HG03521 (cell line): ENCODE measurements around the gene TMEM61.
"Not testable (repeated sequence)": the region's sequence is repeated elsewhere in the genome, so short reads cannot be mapped to it uniquely, and the experiment has no call there.

Experiments used
- ATAC-seq: cut with Tn5 transposase; IDR thresholded peaks from one replicate; pipeline ENCODE4 v1.9.1; 2021; ENCODE audit warnings: mild to moderate bottlenecking, moderate library complexity; ENCODE audit not compliant: unreplicated experiment

Gene TMEM61

DNA sequence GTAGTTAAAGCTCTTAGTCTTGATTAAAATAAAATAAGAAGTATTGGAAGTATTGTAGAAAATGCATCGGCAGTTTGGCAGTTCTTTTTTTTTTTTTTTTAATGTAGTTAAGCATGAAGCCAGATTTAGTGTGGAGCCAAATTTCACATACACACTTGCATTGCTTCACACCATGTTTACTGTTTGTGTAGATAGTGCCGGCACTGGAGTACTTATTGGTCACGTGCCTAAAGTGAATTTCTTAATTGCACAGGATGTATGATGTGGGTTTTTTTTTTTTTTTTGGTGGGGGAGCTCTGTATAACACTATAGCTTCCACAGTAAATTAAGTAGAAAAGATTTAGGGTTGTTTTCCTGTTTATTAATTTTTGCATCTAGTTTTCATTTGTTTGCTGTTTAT, 21.2 kb upstream of the TMEM61 start:
- no peak for ATAC-seq

DNA sequence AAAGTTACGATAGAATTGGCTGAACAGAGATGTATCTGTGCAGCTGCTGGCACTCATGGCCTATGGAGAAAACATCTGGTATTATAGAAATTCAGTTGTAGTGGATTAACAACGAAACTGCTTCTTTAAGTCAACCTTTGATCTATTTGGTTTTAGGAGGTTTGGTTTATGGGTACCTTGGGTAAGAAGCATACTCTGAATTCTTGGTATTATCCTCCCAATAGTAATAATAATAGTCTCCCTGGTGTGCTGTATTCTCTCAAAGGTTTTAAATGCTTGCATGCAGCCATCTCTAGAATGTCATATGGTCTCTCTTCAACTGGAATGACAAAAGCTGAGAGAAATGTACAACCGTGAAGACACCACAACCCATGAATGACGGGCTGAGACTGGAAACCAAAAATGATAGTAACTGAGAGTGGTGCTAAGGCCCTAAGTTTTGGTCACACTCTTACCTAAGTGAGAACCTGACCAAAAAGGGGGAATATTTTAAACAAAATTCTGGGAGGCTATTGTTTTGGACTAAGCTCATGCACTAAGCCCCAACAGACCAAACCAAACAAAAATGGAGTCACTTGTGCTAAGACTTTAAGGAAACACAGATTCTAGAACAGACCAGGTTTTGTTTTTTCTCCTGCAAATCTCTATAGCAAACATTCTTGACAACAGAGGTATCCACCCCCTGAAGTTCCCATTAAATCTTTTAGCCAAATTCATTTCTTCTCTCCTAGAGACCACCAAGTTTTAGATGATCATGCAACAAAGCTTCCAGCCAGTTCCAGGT, 17.6 kb upstream of the TMEM61 start:
- ATAC-seq, result no peak

GRCh38 chr1:54963829-54964228, 16.6 kb upstream of the TMEM61 start:
- not testable (repeated sequence) for ATAC-seq

GRCh38 chr1:54965624-54966340, 14.6 kb upstream of the TMEM61 start:
- peak; percentile 90 for ATAC-seq

DNA sequence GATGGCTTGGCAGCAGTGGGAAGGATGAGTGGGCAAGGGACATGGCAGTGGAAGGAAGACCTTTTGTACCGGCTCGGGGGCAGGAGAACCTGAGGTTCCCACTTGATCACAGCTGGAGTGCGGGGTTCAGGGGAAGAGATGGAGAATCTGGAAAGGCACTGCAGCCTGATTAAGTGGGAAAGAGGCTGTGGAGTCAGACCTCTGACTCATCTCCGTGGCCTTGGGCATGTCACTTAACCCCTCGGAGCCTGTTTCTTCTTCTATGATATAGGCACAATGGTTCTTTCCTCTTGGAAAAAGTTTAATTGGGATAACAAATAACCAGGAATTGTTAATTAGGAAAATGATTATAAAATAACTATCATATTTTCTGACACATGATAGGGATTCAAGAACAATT, 13.1 kb upstream of the TMEM61 start:
- ATAC-seq, result no peak

- ATAC-seq, result no peak
Measured at GRCh38 chr1:54968551-54968950, 11.9 kb upstream of the TMEM61 start.

DNA sequence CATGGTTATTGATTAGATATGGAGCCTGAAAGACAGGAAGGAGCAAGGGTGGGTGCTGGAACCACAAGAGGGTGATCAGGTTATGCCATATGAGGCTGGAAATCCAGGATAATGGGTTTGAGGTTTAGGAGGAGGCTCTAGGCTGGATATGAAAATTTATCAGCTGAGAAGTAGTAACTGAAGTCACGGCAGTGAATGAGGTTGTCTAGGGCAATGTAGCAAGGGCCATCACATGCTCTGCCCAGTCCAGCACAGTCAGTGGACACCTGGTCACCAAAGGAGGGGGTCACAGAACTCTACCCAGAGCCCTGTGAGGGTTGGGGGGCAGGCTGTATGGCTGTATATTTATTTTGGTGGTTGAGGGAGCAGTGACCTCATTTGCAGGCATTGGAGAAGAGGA, 10.5 kb upstream of the TMEM61 start:
- no peak for ATAC-seq

GRCh38 chr1:54970901-54971300, 9.5 kb upstream of the TMEM61 start:
- no peak for ATAC-seq

DNA sequence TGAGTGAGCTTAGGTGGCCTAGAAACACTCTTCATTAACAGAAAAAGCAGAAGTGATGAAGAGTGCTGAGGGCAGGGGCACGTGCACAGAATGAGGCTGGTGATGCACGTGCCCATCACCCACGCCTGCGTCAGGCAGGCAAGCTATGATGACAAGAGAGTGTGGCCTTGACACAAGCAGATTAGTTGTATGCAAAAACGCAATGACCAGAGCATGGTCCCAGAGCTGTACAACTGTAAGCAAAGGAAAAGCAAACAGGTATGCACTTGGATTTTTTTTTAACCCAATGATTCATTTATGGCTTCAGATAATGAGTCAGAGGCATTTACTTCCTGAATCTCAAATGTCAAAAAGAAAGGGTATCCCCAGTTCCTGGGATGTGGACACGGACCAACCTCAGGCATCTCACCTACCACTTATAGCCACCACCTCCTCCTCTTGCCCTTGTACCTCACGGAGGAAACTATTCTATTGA, 9.1 kb upstream of the TMEM61 start:
- ATAC-seq, result peak; percentile 79

DNA sequence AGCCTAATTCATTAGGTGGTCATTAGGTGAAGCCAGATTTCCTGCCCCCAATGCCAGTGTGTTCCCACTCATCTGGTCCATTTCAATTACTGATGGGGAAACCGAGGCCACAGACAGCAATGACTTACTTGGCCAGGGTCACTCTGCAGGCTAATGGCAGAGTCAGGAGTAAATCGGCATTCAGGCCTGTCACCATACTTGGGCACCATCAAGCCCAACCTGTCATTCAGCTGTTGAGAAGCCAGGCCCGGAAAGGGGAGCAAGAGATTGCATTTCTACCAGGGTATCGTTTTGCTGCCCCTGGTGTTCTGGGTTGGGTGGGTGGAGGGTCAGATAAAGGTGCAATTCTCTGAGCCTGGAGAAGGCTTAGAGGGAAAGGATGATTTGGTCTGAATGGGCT, 8.0 kb upstream of the TMEM61 start:
- ATAC-seq, result no peak

GRCh38 chr1:54973205-54973921, 7.1 kb upstream of the TMEM61 start:
- ATAC-seq, result no peak

DNA sequence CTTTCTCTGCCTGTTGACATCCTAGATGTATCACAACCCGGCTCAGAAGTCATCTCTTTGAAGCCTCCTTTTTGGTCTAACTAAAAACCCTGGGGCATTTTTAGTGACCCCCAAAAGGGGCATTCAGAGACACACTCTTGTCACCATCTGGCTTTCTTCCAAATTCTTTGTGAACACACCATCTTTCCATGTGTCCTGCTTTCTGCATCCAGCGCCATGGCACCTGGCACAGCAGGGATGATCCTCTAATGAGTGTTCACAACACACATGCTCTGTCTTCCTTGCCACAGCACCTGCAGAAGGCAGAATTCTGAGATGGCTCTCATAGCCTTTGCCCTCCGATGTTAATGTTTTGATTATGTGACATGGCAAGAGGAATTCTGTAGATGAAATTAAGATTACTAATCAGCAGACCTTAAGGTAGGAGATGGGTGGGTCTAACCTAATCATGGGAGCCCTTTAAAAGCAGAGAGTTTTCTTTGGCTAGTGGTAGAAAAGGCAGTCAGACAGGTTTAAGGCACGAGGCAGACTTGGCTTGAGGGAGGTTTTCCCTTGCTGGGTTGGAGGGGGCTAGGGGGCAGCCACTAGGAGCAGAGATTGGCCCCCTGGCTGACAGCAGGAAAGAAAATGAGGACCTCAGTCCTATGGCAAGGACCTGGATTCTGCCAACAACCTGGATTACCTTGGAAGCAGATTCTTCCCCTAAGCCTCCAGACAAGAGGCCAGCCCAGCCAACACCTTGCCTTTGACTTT, 4.9 kb upstream of the TMEM61 start:
- ATAC-seq, result no peak

- ATAC-seq, result no peak
Measured at GRCh38 chr1:54976747-54977146, 3.7 kb upstream of the TMEM61 start.

GRCh38 chr1:54977533-54978297, 2.7 kb upstream of the TMEM61 start:
- no peak for ATAC-seq

- no peak for ATAC-seq
Measured at GRCh38 chr1:54978528-54979326, 1.7 kb upstream of the TMEM61 start.

DNA sequence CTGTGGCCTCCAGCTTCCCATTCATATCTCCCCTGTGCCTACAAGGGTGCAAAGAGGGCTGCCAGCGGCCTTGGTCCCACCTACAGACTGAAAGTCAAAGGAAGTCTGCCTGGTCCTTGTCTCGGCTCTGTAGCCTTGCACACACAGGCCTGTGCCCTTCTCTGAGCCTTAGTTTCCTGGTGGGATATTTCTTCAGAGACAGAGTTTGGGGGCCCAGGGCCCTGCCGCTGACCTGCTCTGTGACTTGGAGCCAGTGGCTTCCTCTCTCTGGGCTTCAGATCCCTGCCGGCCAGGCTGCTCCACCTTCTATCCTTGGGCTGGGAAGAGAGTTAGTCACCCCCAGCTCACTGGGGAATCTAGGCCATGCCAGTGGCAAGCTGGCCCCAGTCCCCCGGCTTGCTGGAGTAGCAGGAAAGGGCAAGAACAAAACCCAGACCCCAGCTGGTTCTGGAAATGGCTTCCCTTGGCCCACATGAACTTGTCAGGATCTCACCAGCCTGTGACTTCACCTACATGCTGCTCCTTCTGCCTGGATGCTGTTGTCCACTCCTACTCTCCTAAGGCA, 1.0 kb upstream of the TMEM61 start:
- ATAC-seq, result no peak

- ATAC-seq, result no peak
Measured at GRCh38 chr1:54980046-54980527, 341 bp upstream of the TMEM61 start.

DNA sequence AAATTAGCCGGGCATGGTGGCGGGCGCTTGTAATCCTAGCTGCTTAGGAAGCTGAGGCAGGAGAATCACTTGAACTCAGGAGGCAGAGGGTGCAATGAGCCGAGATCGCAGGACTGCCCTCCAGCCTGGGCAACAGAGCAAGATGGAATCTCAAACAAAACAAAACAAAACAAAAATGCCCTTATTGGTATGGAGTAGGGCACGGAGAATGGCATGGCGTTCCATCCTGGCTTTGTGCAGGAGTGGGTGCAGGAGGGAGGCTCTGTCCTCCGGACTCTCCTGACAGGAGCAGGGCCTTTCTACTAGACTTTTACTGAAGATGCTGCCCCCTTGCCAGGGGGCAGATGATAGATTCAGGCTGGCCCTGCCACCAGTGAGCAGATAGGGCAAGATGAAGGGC, 1.0 kb downstream of the TMEM61 start:
- ATAC-seq, result no peak

- ATAC-seq, result no peak
Measured at GRCh38 chr1:54982739-54983138, 2.3 kb downstream of the TMEM61 start.
